ENCODE results near the gene GPR84.

Gene GPR84

DNA sequence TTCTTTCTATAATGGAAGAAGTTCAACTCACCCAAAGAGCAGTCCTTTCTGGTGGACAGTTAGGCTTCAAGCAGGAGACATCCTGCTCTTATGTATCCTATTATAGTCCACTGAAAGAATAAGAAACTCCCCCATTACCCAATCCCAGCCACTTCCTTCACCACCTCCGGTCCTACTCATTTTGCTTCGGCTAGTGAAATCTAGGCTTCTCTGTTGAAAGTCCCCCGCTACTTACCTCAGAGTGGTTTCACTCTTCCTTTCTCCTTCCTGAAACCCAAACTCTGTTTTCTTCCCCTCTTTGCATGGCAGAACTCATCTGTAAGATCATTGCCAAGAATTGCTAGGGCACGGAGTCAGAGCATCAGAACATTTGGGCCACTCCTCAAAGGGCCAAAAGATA is at the start of gene GPR84:
GPR84 (minus strand) TSS at position 74 of the 400 bp plus-strand sequence. CDS start 635 bp downstream, outside the sequence.
- no peak for DNase-seq (ENCODE audit: low read depth)

DNA sequence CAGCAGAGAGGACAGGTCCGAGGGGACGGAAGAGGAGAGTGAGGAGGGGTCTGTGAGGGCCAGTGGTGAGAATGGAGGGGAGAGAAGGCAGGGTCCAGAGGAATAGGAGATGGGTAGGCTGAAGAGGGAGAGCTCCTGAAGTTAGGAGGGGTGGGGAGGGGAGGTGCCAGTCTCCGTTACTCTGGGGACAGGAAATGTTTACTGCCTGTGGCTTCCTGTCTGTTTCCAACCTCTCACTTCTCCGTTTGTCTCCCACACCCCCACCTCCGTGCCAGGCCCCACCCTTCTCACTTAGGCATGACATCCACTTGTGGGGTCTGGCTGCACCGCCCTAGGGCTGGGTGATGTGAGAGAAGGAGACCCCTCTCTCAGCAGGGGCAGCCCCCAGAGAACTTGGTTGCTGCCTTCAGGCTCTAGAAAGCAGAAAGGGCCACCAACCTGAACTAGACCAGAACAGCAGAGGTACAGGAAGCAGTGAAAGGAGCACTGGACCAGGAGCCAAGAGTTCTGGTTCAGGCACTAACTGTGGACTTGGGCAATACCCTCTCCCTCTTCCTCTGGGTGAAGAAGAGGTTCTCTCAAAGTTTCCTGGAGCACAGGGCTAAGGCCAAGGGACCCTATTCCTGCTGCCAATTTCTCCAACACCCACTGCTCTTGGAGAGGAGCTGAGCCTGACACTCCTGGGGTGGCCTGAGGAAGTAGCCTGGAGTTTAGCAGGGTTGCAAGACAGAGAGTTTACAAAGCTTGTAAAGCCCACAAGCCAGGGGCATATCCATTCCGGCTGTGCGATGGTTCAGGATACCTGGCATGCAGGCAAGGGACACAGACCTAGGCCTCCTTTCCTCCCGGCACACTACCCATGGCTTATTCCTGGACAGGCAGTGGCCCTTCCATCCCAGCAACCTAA is 49.3 kb upstream of the GPR84 start:
- DNase-seq (ENCODE audit: low read depth): no peak

DNA sequence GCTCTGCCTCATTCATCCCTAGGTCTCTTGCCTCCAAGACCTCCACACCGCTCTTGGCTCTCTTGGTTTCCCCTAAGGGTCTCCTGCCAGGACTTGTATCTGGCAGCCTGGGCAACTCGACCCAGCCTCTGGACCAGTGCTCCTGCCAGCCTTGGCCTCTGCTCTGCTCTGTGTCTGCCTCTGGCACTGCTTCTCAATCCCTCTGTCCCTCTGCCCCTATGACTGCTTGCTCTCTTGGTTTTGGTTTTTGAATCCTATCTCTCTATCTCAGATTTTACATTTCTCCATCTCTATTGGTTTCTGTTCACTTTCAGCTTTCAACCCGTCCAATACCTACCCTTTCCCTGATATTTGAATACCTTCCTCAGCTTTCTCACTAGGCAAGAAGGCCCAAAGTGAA is 48.5 kb upstream of the GPR84 start:
- no peak for DNase-seq (ENCODE audit: low read depth)

- no peak for DNase-seq (ENCODE audit: low read depth)
Observed at GRCh38 chr12:54412348-54412747, 48.1 kb upstream of the GPR84 start.

GRCh38 chr12:54411391-54412241 is 47.3 kb upstream of the GPR84 start:
- DNase-seq (ENCODE audit: low read depth): peak; percentile 98

DNA sequence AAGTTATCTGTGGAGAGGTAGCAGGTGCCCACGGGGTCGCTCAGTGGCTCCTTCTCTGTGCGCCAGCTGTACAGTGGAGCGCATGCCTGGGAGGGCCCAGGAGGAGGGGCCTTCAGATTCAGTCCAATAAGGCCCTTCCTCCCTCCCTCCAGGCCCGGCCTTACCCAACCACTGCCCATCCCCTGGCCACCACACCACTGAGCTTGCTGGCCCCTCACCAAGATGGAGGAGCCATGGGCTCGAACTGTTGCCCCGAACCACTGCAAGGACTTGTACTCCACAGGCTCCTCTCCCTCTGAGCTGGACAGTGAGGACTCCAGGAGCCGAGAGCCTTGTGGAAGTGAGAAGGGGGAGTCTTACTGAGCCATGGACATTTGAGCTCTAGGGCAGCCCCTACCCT is 45.0 kb upstream of the GPR84 start:
- DNase-seq (ENCODE audit: low read depth): no peak

DNA sequence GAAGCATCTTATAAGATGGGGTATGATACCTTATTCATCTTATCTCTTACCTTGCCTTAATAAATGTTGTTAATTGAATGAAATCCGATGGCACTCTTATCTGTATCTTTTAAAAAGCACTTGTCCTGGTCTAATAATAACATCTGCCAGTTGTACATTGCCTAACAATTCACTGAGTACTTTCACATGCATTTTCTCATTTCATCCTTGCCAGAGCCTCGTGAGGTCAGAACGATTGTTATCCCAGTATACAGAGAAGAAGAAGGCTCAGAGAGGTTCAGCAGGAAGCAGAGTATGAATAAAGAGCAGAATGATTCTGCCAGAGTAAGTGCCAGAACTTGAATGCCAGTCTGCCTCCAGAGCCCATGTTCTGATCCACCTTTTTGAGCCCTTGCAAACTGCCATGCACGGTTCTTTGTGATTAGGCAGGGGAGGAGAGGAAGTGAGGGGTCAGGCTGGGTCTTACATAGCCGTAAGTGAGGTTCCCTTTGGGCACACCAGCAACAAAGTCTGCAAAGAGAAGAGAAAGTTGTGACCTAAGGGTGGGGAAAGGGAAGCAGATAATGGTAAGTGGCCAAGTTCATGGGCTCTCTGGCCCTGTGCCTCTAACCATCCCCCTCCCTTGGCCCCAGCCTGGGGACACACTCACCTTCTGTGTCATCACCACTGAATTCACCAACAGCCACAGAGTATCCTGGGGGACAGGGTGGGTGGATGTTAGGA is 43.1 kb upstream of the GPR84 start:
- no peak for DNase-seq (ENCODE audit: low read depth)

DNA sequence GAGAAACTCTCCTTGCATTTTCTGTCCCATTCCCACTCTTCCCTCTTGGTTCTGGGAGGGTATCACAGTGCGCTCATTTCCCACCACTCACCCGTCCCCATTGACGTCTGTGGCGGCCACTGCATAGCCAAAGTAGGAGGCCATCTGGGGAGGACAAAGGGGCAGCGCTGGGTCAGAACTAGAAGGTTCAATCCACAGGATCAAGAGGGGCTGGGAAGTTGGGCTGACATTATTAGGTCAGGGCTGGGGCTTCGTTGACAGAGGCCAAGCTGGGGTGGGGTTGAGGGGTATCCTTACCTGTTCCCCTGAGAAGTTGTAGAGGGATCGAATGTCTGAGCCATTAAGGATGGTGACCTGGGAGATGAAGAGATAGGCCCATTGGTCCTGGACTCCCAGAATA is 41.3 kb upstream of the GPR84 start:
- no peak for DNase-seq (ENCODE audit: low read depth)

GRCh38 chr12:54405106-54405505 is 40.8 kb upstream of the GPR84 start:
- DNase-seq (ENCODE audit: low read depth): no peak

DNA sequence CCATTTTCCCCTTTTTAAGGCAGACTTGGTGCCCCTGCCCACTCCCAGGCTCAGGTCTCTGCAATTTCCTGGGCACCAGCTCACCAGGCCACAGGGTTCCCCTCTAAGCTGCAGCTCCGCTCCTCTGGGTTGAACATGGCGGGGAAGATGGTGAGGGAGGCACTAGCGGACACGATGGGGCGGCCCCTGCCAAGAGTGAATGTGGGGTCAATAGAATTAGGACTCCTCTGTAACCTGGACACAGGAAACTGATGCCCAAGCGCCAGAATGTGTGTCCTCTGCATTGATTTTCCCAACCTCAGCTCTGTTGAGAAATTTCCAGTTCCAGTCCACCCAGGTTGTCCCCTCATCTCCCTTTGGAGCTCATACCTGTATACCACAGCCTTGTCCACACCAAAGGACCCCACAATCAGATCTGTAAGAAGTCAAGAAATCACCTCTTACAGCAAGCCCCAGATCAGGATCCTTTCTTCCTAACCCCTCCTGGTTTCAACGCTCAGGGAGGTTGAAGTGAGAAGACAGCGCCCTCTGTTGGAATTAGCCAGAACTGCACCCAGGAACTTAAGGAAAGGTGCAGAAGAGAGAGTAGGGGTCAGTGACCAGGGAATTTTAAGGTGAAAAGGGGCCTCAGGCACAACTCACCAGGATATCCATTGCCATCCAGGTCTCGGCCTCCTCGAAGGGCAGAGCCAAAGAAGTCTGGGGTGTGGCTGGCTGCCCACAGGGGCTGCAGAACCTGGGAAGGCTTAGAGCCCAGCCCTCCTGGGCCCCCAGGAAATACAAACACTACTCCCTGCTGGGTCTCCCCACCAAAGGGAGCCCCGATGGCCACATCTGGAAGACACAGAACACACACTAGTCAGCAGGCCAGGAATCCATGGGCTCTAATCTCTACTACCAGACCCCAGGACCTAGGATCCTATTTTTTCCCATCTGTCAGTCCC is 40.0 kb upstream of the GPR84 start:
- DNase-seq (ENCODE audit: low read depth): no peak

- DNase-seq (ENCODE audit: low read depth): no peak
Observed at GRCh38 chr12:54401119-54401518, 36.8 kb upstream of the GPR84 start.

GRCh38 chr12:54398995-54399793 is 34.9 kb upstream of the GPR84 start:
- peak; percentile 70 for DNase-seq (ENCODE audit: low read depth)

GRCh38 chr12:54398218-54398617 is 33.9 kb upstream of the GPR84 start:
- no peak for DNase-seq (ENCODE audit: low read depth)

GRCh38 chr12:54397157-54397556 is 32.9 kb upstream of the GPR84 start:
- no peak for DNase-seq (ENCODE audit: low read depth)

- no peak for DNase-seq (ENCODE audit: low read depth)
Observed at GRCh38 chr12:54395545-54395944, 31.3 kb upstream of the GPR84 start.

DNA sequence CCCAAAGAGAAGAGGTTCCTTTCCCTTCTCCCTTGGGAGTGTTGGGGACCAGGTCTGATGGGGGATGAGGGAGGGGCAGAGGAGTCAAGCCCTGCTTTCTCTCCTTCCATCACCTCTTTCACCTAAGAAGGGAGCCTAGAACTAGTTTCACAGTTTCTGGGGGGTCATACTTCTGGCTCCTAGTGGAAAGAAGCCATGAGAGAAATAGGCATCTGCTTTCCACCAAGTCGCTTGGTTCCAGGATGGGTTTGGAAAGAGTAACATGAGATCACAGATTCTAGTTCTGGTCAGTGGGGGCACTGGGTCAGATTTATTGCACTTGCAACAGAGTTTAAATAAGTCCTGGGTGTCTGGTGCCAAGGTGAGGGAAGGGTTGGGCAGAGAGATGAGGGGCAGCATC is 30.7 kb upstream of the GPR84 start:
- DNase-seq (ENCODE audit: low read depth): no peak

DNA sequence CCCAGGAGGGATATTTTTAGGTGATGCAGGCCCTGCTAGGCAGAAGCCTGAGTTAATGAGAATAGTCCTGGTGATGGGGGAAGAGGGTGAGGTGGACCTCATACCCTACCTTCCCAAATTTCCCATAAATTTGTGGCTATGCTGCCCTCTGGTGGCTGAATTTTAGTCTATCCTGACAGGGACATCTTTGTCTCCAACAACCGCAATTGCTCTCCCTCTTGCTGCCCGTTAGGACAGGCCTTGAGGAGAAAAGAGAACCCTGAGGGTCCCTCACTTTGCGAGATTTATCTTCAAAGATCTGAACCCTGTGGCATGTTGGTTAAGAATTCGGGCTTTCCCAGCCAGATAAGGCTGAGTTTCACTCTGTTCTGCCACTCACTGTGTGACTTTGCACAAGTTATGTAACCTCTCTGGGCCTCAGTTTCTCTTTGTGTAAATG is 30.0 kb upstream of the GPR84 start:
- no peak for DNase-seq (ENCODE audit: low read depth)

GRCh38 chr12:54393743-54394142 is 29.5 kb upstream of the GPR84 start:
- DNase-seq (ENCODE audit: low read depth): no peak

- DNase-seq (ENCODE audit: low read depth): no peak
Observed at GRCh38 chr12:54393207-54393609, 28.9 kb upstream of the GPR84 start.

DNA sequence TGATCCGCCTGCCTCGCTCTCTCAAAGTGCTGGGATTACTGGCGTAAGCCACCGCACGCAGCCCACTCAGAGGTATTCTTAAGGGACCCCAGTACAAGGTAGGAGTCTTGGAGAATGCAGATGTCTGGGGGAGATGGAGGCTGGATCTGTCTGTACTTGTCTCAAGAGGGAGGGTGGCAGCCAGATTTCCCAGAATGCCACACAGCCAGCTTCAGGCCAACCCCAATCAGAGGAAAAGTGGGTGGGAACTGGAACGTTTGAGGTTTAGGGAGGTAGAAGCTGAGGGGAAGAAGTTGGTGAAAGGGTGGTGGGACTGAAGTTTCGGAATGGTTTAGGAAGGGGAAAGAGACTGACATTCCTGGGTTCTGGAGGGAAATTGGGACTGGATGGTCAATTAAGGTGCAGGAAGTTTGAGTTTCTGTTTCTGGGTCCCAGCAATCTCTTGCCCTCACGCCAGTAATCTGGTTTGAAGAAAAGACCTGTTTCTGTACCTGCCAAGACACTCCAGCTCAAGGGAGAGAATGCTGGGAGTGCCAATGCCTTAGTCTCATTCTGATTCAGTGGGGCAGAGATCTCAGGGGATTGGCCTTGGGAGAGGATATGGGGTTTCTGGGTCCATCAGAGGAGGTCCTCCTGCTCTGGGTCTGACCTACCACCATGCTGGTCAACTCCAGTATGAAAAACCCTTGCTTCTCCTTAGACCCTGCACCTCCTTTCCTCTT is 28.4 kb upstream of the GPR84 start:
- no peak for DNase-seq (ENCODE audit: low read depth)

Measured in GM04504 (cell line).